Progenitor cell of endocrine pancreas (in vitro differentiated cells): ENCODE results near the gene CYP2A7. TPM values are rescaled to one million over a fixed set of nuclear protein-coding genes. Genes with fewer than 3 reads are reported as not detected.
"Not testable (repeated sequence)": the region's sequence is repeated elsewhere in the genome, so short reads cannot be mapped to it uniquely, and the experiment has no call there.

Experiments used
- DNase-seq: peaks from one replicate; pipeline ENCODE4 v3.0.0; 2021; ENCODE audit warnings: low spot score; ENCODE audit not compliant: unreplicated experiment
- H3K27ac Mint-ChIP-seq: 2 replicates; pipeline ENCODE4 v1.8.0; 2021; ENCODE audit warnings: mild to moderate bottlenecking, moderate library complexity, mixed read lengths
- H3K27me3 Mint-ChIP-seq: 2 replicates; pipeline ENCODE4 v1.8.0; 2021; ENCODE audit warnings: mixed read lengths
- H3K36me3 Mint-ChIP-seq: 2 replicates; pipeline ENCODE4 v1.8.0; 2022; ENCODE audit warnings: mixed read lengths; ENCODE audit not compliant: insufficient read depth
- H3K4me1 Mint-ChIP-seq: 2 replicates; pipeline ENCODE4 v1.8.0; 2021; ENCODE audit warnings: low read depth, mixed read lengths
- H3K4me3 Mint-ChIP-seq: 2 replicates; pipeline ENCODE4 v1.8.0; 2021; ENCODE audit warnings: low read depth, mild to moderate bottlenecking, moderate library complexity, mixed read lengths
- H3K9me3 Mint-ChIP-seq: 2 replicates; pipeline ENCODE4 v1.8.0; 2021; ENCODE audit warnings: low read depth, mixed read lengths
- total RNA-seq: library from RNA; stranded (reverse); gene quantifications from 2 replicates; pipeline ENCODE4 v1.2.1, GENCODE V29; 2021
- TF ChIP-seq, protein P1 (sequence below): fragments of 200-600 bp; sonication (generic); IDR thresholded peaks from one replicate; pipeline ENCODE4 v1.5.0; 2021; ENCODE audit warnings: antibody characterized with exemption, mild to moderate bottlenecking; ENCODE audit not compliant: unreplicated experiment

CYP2A7 gene
- total RNA-seq, 1 donor from 2014 or later = not detected

DNA sequence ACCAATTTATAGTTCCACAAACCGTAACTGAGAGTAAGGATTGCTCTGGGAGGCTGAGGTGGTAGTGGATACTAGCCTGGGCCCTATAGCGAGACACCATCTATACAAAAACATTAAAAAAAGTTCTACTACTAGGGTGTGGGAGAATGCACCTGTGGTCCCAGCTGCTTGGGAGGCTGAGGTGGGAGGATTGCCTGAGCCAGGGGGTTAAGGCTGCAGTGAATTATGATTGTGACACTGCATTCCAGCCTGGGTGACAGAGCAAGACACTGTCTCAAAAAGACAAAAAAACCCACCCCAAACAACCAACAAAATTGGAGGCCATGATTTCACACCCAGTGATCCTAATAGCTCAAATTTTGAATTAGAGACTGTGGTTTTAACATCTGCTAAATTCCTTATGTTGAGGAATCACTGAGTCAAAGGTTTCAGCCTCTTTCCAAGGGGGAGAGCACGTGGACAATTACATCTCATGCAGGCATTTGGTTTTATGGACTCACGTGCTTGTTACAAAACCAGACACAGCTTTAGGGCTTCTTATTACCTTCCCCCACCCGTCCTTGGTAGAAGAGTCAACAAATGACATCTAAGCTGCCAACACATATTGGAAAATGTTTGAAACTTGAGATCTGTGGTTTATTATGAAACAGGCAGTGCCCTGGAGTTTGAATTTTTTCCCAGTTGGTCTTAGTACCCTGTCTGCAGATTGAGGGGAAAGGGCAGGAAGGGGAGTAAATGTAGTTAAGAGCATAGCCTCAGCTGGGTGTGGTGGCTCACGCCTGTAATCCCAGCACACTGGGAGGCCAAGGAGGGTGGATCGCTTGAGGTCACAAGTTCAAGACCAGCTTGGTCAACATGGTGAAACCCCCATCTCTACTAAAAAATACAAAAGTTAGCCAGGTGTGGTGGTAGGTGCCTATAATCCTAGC lies 50.3 kb downstream of the CYP2A7 start:
- peaks cover 10% of the 10 kb centered on the region for H3K36me3 Mint-ChIP-seq
- H3K27ac Mint-ChIP-seq = peak overlapping the region; percentile 1
- no peaks in the 10 kb centered on the region for H3K27me3 Mint-ChIP-seq
- H3K4me3 Mint-ChIP-seq = no peak overlapping the region
- H3K4me1 Mint-ChIP-seq = peaks cover 6% of the 10 kb centered on the region
- TF ChIP-seq, protein P1, sequence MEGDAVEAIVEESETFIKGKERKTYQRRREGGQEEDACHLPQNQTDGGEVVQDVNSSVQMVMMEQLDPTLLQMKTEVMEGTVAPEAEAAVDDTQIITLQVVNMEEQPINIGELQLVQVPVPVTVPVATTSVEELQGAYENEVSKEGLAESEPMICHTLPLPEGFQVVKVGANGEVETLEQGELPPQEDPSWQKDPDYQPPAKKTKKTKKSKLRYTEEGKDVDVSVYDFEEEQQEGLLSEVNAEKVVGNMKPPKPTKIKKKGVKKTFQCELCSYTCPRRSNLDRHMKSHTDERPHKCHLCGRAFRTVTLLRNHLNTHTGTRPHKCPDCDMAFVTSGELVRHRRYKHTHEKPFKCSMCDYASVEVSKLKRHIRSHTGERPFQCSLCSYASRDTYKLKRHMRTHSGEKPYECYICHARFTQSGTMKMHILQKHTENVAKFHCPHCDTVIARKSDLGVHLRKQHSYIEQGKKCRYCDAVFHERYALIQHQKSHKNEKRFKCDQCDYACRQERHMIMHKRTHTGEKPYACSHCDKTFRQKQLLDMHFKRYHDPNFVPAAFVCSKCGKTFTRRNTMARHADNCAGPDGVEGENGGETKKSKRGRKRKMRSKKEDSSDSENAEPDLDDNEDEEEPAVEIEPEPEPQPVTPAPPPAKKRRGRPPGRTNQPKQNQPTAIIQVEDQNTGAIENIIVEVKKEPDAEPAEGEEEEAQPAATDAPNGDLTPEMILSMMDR = no peak
- no peak for DNase-seq
- H3K9me3 Mint-ChIP-seq = no peaks in the 10 kb centered on the region

DNA sequence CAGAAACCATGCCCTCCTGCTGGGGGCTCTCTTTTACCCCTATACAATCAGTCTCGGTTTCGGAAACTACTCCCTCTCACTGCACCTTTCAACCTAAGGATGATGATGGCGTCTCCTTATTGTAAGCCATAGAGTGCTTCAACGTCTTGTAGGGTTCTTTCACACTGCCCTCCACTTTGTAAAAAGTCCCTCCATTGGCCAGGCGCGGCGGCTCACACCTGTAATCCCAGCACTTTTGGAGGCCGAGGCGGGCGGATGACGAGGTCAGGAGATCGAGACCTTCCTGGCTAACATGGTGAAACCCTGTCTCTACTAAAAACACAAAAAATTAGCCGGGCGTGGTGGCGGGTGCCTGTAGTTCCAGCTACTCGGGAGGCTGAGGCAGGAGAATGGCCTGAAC lies 51.3 kb downstream of the CYP2A7 start:
- not testable (repeated sequence) for H3K27me3 Mint-ChIP-seq, DNase-seq, H3K4me1 Mint-ChIP-seq, H3K9me3 Mint-ChIP-seq, H3K4me3 Mint-ChIP-seq, H3K27ac Mint-ChIP-seq
- peaks cover 13% of the 10 kb centered on the region for H3K36me3 Mint-ChIP-seq

DNA sequence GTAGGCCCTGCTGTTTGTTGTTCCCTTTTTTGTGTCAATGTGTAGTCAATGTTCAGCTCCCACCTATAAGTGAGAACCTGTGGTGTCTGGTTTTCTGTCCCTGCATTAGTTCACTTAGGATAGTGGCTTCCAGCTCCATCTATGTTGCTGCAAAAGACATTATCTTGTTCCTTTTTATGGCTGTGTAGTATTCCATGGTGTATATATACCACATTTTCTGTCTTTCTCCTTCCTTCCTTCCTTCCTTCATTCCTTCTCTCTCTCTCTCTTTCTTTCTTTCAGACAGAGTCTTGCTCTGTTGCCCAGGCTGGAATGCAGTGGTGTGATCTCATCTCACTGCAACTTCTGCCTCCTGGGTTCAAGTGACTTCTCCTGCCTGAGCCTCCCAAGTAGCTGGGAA lies 52.8 kb downstream of the CYP2A7 start:
- Mint-ChIP-seq H3K27ac (no peak overlapping the region), H3K4me3 (no peak overlapping the region), H3K27me3 (no peaks in the 10 kb centered on the region), H3K9me3 (no peaks in the 10 kb centered on the region), H3K36me3 (peaks cover 13% of the 10 kb centered on the region), H3K4me1 (peaks cover 8% of the 10 kb centered on the region)
- TF ChIP-seq, protein P1 = no peak
- no peak for DNase-seq

DNA sequence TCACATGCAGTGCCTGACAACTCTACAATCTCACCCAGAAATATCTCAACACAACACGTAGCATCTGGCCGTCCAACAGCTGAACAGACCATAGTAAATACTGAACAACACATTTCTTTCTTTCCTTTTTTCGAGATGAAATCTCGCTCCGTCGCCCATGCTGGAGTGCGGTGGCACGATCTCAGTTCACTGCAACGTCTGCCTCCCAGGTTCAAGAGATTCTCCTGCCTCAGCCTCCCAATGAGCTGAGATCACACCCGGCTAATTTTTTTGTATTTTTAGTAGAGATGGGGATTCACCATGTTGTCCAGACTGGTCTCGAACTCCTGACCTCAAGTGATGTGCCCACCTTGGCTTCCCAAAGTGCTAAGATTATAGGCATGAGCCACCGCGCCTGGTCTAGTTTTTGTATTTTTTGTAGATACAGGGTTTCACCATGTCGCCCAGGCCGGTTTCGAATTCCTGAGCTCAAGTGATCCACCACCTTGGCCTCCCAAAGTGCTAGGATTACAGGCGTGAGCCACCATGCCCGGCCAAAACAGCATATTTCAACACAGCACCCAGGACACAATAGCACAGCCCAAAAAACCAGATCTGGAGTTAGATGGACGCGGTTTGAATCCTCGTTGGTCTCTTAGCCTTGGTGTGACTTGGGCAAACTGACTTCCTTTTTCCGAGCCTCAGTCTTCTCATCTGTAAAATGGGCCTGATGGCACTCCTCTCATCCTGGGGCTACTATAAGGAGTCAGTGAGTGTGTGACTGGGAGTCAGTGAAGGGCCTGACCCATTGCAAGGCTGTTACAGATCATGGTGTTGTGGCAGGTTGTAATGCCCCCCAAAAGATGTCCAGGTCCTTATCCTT lies 54.4 kb downstream of the CYP2A7 start:
- no peak overlapping the region for H3K4me3 Mint-ChIP-seq
- H3K36me3 Mint-ChIP-seq = peaks cover 13% of the 10 kb centered on the region
- H3K4me1 Mint-ChIP-seq = peaks cover 21% of the 10 kb centered on the region
- no peak for DNase-seq
- TF ChIP-seq, protein P1 = no peak
- no peaks in the 10 kb centered on the region for H3K9me3 Mint-ChIP-seq
- no peaks in the 10 kb centered on the region for H3K27me3 Mint-ChIP-seq
- no peak overlapping the region for H3K27ac Mint-ChIP-seq

DNA sequence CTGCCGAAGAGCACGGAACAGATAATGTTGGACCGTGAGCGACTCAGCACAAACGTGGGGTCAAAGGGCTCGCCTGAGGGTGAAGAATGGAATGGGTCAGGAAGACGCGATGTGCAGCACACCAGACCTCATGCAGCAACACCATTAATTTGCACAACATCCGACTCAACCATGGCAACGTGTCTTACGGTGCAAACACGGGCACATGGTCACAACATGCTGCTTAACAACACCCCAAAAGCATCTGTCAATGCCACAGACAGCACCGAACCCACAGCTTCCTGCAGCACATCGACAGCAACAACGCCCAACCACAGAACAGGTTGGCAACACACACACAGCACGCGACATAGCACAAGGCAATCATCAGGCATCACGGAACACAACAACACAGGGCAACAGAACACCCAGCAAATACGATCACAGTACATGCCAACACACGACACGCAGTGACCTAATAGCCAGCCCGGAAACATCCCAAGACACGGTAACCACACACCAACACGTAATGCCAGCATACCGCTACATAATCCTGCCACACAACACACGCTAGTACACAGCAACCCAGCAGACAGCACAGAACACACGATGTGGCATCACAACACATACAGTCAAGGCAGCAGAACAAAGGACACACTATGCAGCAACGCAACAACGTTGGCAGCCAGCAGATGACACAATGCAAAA lies 55.2 kb downstream of the CYP2A7 start:
- H3K27ac Mint-ChIP-seq, DNase-seq, H3K9me3 Mint-ChIP-seq, H3K27me3 Mint-ChIP-seq, H3K4me3 Mint-ChIP-seq: not testable (repeated sequence)
- Mint-ChIP-seq H3K4me1 (peaks cover 26% of the 10 kb centered on the region), H3K36me3 (peaks cover 13% of the 10 kb centered on the region)

DNA sequence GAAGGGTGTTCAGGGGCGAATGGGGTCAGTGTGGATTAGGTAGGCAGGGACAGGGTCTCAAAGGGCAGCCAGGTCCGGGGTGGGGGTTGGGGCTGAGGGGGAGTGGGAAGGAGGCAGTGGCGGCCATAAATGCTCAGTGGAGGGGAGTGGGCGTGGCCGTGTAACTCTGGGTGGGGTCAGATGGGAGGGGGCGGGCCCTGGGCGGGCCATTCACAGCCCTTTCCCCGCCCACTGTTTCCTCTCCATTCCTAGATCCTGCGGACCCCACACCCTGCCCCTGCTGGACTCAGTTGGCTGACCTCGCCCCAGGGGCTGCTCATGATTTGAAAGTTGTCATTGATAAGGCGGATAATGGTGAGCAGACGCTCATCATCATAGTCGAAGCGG lies 55.7 kb downstream of the CYP2A7 start:
- DNase-seq, H3K27ac Mint-ChIP-seq, H3K4me3 Mint-ChIP-seq, H3K9me3 Mint-ChIP-seq, H3K27me3 Mint-ChIP-seq: not testable (repeated sequence)
- H3K36me3 Mint-ChIP-seq = peaks cover 13% of the 10 kb centered on the region
- peaks cover 26% of the 10 kb centered on the region for H3K4me1 Mint-ChIP-seq

DNA sequence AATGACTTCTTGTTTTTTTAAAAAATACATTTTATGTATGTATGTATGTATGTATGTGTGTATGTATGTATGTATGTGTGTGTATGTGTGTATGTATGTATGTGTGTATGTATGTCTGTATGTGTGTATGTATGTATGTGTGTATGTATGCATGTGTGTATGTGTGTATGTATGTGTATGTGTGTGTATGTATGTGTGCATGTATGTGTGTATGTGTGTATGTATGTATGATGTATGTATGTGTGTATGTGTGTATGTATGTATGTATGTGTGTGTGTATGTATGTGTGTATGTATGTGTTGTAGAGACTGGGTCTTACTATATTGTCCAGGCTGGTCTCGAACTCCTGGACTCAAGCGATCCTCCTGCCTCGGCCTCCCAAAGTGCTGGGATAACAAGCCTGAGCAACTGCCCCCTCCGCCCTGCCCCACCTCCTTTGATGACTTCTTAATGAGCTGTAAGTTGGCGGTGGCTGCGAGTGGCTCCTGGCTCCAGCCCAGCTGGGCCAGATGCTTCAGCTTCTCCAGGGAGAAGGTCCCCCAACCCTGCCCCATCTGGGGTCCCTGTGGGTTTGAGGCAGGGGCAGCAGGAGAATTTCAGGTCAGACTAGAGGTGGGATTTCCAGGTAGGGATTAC lies 56.5 kb downstream of the CYP2A7 start:
- DNase-seq, H3K9me3 Mint-ChIP-seq, H3K27me3 Mint-ChIP-seq, H3K27ac Mint-ChIP-seq, H3K4me3 Mint-ChIP-seq: not testable (repeated sequence)
- Mint-ChIP-seq H3K4me1 (peaks cover 26% of the 10 kb centered on the region), H3K36me3 (peaks cover 12% of the 10 kb centered on the region)
